Glutamatergic neuron (in vitro differentiated cells): ENCODE data around the gene MMP28. TPM values are rescaled to one million over a fixed set of nuclear protein-coding genes. Genes with fewer than 3 reads are reported as not detected.

ENCODE experiments used
- DNase-seq: peaks from one replicate; pipeline ENCODE4 v3.0.0; 2022
- H3K27ac Mint-ChIP-seq: one replicate; pipeline ENCODE4 v1.8.0; 2020; ENCODE audit warnings: mild to moderate bottlenecking, mixed read lengths, inconsistent platforms; ENCODE audit not compliant: unreplicated experiment
- H3K27me3 Mint-ChIP-seq: one replicate; pipeline ENCODE4 v1.8.0; 2020; ENCODE audit warnings: mild to moderate bottlenecking, moderate library complexity, mixed read lengths, inconsistent platforms; ENCODE audit not compliant: unreplicated experiment
- H3K36me3 Mint-ChIP-seq: one replicate; pipeline ENCODE4 v1.8.0; 2020; ENCODE audit warnings: mild to moderate bottlenecking, mixed read lengths, inconsistent platforms; ENCODE audit not compliant: unreplicated experiment
- H3K4me1 Mint-ChIP-seq: one replicate; pipeline ENCODE4 v1.8.0; 2020; ENCODE audit warnings: mild to moderate bottlenecking, low read depth, mixed read lengths, inconsistent platforms; ENCODE audit not compliant: unreplicated experiment
- H3K4me3 Mint-ChIP-seq: one replicate; pipeline ENCODE4 v1.8.0; 2020; ENCODE audit warnings: mild to moderate bottlenecking, mixed read lengths, inconsistent platforms; ENCODE audit not compliant: unreplicated experiment
- H3K9me3 Mint-ChIP-seq: one replicate; pipeline ENCODE4 v1.8.0; 2020; ENCODE audit warnings: mild to moderate bottlenecking, moderate library complexity, mixed read lengths, inconsistent platforms; ENCODE audit not compliant: unreplicated experiment
- total RNA-seq: library from RNA; stranded (reverse); fragmentation: NEBNext Ultra II Directional; extraction: Animal tissue kit (Norgen Biotek cat#: 25700); gene quantifications from one replicate; pipeline ENCODE4 v1.2.1, GENCODE V29; 2021; ENCODE audit not compliant: unreplicated experiment
- TF ChIP-seq, protein P1 (sequence below): fragments of 200-600 bp; sonication (generic); IDR thresholded peaks from one replicate; pipeline ENCODE4 v1.5.0; 2021; ENCODE audit not compliant: partially characterized antibody, unreplicated experiment

The MMP28 gene
- total RNA-seq, 1 donor from 2014 or later = 0.49 TPM

DNA sequence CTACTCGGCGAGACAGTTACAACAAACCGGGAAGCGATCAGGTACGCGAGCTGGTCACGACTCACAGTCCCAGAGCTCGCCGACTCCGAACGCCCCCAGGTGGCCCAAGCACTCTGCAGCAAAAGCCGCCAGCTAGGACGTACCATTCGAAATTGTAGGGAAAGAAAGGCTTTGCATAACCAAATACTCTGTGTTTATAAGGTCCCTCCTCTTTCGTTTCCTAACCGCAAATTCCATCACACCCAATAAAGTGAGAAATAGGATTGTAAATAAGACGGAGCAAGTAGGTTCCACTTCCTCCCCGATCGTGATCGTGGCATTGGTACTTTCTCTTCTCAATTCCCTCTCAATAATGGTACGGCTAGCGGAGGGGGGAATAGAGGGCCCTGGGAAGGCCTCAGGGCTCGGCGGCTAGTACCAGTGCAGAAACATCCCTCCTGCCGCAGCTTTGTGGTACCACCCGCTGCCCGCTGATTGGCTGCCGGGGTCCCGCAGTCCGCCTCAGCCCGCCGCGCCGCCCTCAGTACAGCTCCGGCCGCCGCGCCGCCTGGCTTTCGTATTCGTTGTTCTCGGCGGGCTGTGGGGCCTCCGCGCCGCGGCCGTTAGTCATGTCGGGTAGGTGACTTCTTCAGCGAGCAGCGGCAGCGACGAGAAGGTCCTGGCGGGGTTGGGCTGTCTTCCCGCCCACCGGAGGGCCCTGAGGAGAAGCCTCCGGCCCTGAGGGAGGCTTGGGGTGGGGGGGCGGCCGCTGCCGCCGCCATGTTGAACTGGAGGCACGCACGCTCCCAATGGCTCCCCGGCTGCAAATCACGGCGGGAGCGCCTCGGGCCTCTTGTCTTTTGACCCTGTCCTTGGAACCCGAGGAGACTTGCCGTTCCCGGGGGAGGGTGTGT, 13.8 kb upstream of the MMP28 start, which contains the start of gene TAF15:
TSS of gene TAF15 (plus strand) at position 523 of the 893 bp plus-strand sequence. CDS start at position 609, 86 bp downstream.
- DNase-seq = peak; percentile 96
- H3K27ac Mint-ChIP-seq = peak within 1 kb of the TSS; percentile 99
- peaks cover 2% of the 10 kb centered on the region for H3K9me3 Mint-ChIP-seq
- no peaks in the 10 kb centered on the region for H3K36me3 Mint-ChIP-seq
- peaks cover 11% of the 10 kb centered on the region for H3K4me1 Mint-ChIP-seq
- TF ChIP-seq, protein P1, sequence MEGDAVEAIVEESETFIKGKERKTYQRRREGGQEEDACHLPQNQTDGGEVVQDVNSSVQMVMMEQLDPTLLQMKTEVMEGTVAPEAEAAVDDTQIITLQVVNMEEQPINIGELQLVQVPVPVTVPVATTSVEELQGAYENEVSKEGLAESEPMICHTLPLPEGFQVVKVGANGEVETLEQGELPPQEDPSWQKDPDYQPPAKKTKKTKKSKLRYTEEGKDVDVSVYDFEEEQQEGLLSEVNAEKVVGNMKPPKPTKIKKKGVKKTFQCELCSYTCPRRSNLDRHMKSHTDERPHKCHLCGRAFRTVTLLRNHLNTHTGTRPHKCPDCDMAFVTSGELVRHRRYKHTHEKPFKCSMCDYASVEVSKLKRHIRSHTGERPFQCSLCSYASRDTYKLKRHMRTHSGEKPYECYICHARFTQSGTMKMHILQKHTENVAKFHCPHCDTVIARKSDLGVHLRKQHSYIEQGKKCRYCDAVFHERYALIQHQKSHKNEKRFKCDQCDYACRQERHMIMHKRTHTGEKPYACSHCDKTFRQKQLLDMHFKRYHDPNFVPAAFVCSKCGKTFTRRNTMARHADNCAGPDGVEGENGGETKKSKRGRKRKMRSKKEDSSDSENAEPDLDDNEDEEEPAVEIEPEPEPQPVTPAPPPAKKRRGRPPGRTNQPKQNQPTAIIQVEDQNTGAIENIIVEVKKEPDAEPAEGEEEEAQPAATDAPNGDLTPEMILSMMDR = peak; percentile 51
- H3K4me3 Mint-ChIP-seq = peak within 1 kb of the TSS; percentile 96
- H3K27me3 Mint-ChIP-seq = peaks cover 8% of the 10 kb centered on the region

DNA sequence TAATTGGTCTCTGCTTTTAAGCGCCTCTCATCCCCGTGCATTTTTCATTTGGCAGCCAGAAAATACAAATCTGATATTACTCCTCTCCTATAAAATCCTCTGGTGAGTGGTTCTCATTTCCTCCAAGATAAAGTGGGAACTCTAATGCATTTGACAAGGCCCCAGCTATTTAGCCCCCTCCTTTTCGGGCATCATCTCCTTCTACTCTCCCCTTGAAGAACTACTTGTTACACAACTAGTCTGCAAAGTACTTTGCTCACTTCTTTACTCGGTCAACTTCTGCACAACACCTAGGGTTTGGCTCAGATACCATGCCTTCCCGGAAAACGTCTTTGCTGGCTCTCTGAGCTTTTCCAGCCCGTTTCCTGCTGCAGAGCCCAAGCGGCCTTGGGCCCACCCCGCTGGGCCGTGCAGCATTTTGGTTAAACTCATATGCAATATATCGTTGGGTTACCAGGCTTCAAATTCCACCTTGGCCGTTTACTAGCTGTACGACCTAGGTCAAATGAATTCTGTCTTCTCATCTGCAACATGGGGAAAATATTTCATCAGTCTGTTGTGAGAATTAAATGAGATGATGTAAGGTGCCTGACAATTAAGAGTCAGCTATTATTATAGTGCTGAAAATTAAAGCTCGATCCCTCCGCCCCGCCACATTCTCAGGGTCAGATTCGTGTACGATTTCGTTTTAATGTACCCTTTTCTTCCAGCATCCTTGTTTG, 13.0 kb upstream of the MMP28 start:
- H3K4me3 Mint-ChIP-seq = peak overlapping the region; percentile 96
- DNase-seq = no peak
- H3K4me1 Mint-ChIP-seq = peaks cover 11% of the 10 kb centered on the region

GRCh38 chr17:35807371-35808144, 12.1 kb upstream of the MMP28 start:
- no peak overlapping the region for H3K27ac Mint-ChIP-seq
- peak overlapping the region; percentile 96 for H3K4me3 Mint-ChIP-seq
- H3K27me3 Mint-ChIP-seq = peaks cover 8% of the 10 kb centered on the region
- TF ChIP-seq, protein P1 = no peak
- peaks cover 11% of the 10 kb centered on the region for H3K4me1 Mint-ChIP-seq
- H3K9me3 Mint-ChIP-seq = peaks cover 2% of the 10 kb centered on the region
- no peaks in the 10 kb centered on the region for H3K36me3 Mint-ChIP-seq
- no peak for DNase-seq

More for the DNA sequence above, 13.0 kb upstream of the MMP28 start:
- TF ChIP-seq, protein P1 = no peak
- H3K9me3 Mint-ChIP-seq = peaks cover 2% of the 10 kb centered on the region
- no peaks in the 10 kb centered on the region for H3K36me3 Mint-ChIP-seq
- peaks cover 8% of the 10 kb centered on the region for H3K27me3 Mint-ChIP-seq
- H3K27ac Mint-ChIP-seq = peak overlapping the region; percentile 99

GRCh38 chr17:35804658-35805192, 9.3 kb upstream of the MMP28 start:
- no peaks in the 10 kb centered on the region for H3K36me3 Mint-ChIP-seq
- no peak overlapping the region for H3K27ac Mint-ChIP-seq
- H3K4me1 Mint-ChIP-seq = peaks cover 20% of the 10 kb centered on the region
- H3K9me3 Mint-ChIP-seq = peaks cover 2% of the 10 kb centered on the region
- no peak overlapping the region for H3K4me3 Mint-ChIP-seq
- no peak for DNase-seq
- TF ChIP-seq, protein P1 = peak; percentile 33
- peaks cover 11% of the 10 kb centered on the region for H3K27me3 Mint-ChIP-seq
